T-helper 22 cell (primary cell): ENCODE results near the gene PURA.

Experiments
- DNase-seq: peaks from one replicate; pipeline ENCODE4 v3.0.0-alpha.2; 2020; ENCODE audit warnings: low read depth

PURA gene

DNA sequence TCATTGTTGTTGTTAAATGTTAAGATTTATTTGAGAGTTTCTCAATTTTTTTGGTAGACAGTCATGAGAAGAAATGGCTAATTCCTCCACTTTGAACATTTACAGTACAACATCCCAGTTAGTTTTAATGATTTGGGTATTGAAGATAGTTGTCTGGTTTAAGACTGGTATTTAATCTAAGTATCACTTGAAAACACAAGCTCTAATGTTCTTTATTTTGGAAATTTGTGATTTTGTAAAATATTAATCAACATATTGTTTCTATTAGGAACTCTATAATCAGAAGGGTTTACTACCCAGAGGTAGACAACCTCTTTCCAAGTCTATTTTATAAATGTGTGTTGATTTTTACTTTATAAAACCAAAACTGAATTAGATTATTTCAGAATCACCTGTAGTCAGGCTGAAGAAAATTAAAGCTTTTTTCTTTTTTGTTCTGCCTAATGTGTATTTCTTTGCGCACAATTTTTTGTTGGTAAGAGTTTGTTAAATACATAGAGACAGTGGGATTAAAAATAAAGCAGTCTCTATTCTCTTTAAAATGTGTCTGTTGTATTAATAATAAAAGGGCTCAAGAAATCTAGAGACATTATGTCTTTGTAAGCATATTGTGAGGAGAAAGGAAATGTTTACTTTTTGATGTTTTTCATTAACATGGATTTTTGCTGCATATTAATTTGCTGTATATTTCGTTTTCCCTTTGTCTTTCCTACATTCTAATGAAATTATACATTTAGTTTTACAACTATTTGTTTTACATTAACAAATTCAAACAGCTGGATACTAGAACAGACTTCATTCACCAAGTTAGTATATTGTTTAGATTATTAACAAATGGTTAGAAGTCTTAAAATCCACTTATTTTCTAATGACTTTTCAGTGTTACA lies 3.9 kb upstream of the PURA start:
- no peak for DNase-seq

GRCh38 chr5:140110646-140110957 lies 3.3 kb upstream of the PURA start:
- no peak for DNase-seq

- no peak for DNase-seq
Observed at GRCh38 chr5:140111011-140111858, 2.7 kb upstream of the PURA start.

- DNase-seq: no peak
Observed at GRCh38 chr5:140111859-140112551, 1.9 kb upstream of the PURA start.

DNA sequence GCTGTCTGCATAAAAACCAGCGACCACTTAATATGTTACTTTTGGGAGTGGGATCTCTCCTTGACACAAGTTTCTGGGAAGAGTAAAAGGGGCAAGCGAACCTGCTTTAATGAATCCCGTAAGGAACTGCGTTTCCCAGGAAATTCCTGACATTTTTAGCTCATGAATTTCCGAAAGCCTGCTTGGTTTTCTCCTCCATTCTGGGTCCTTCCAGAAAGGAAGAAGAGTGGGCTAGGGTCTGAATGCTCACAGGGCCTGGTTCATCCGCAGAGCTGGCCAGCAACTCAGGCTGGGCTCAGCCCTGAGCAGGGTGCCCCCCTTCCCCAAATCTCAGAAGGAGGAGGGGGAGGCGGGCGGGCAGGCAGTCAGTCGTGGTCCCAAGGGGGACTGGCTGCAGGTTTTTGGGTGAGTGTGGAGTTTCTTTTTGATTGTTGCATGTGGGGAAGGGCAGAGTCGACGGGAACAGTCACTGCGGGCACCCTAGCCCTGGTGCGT lies 1.2 kb upstream of the PURA start:
- DNase-seq: no peak

DNA sequence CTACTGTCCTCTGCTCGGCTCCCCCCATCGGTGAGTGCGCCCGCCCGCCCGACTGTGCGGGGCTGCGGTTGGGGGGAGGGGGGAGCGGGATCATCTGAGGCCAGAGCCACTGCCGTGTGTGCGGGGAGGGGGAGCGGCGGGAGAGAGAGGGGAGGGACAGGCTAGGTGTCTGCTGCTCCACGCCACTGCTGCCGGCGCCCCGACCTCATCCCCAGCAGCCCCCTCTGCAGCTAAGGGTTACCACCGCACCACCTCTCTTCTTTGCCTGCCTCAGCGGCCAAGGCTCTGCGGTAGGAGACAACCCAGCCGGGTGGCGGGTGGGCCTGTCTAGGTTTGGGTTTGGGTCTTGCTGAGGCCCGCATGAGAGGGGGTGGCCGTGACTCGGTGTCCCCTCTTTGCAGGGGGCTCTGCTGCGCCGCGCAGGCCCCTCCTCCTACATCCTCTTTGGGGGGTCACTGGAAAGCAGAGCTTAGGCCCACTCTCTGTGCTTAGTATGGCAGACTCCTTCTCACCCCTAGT lies 670 bp upstream of the PURA start:
- DNase-seq: peak; percentile 4

DNA sequence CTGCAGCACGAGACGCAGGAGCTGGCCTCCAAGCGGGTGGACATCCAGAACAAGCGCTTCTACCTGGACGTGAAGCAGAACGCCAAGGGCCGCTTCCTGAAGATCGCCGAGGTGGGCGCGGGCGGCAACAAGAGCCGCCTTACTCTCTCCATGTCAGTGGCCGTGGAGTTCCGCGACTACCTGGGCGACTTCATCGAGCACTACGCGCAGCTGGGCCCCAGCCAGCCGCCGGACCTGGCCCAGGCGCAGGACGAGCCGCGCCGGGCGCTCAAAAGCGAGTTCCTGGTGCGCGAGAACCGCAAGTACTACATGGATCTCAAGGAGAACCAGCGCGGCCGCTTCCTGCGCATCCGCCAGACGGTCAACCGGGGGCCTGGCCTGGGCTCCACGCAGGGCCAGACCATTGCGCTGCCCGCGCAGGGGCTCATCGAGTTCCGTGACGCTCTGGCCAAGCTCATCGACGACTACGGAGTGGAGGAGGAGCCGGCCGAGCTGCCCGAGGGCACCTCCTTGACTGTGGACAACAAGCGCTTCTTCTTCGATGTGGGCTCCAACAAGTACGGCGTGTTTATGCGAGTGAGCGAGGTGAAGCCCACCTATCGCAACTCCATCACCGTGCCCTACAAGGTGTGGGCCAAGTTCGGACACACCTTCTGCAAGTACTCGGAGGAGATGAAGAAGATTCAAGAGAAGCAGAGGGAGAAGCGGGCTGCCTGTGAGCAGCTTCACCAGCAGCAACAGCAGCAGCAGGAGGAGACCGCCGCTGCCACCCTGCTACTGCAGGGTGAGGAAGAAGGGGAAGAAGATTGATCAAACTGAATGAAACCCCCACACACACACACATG lies 654 bp downstream of the PURA start:
- DNase-seq: peak; percentile 21

DNA sequence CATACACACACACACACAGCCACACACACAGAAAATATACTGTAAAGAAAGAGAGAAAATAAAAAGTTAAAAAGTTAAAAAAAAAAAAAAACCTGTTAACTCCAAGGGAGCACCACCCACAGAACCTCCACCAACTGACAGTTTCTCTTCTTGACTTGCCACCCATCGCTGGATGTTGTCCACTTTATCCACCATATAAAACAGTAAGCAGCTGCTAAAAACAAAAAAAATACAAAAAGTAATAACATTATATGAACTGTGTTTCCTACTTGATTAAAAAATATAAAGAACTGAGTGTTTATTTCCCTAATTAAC lies 1.2 kb downstream of the PURA start:
- no peak for DNase-seq

GRCh38 chr5:140116716-140117115 lies 2.8 kb downstream of the PURA start:
- DNase-seq: no peak

- DNase-seq: no peak
Observed at GRCh38 chr5:140117523-140117922, 3.6 kb downstream of the PURA start.

DNA sequence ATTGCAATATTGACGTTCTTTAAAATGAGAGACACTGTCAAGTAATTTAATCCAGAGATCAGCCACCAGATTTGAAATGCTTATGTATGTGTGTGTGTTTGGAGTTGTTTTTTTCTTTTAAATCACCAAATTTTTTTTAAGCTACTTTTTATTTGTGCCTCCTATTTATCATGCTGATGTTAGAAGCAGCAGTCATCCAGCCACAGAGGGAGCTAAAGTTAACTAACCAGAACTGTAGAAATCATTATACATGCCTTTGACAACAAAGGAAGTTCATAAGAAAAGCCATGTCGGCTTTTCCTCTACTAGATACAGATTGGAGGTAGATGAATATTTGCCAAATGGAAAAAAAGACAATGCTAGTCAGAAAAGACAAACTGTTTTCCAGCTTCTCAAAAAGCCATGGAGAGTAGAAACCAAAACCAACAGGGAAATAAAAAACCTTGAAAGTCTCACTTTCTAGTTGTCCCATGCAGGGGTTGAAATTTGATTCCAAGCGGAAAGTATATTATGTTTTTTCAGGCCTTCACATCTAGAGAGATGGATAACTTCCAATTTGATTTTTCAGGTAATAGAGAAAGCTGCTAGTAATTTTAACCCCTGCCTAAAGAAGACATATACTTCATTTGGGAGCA lies 4.5 kb downstream of the PURA start:
- no peak for DNase-seq

- no peak for DNase-seq
Observed at GRCh38 chr5:140125637-140126036, 11.7 kb downstream of the PURA start, which contains the start of gene IGIP. TSS of gene IGIP (plus strand) at chr5:140125937. CDS start at chr5:140128477, 2,540 bp downstream.

DNA sequence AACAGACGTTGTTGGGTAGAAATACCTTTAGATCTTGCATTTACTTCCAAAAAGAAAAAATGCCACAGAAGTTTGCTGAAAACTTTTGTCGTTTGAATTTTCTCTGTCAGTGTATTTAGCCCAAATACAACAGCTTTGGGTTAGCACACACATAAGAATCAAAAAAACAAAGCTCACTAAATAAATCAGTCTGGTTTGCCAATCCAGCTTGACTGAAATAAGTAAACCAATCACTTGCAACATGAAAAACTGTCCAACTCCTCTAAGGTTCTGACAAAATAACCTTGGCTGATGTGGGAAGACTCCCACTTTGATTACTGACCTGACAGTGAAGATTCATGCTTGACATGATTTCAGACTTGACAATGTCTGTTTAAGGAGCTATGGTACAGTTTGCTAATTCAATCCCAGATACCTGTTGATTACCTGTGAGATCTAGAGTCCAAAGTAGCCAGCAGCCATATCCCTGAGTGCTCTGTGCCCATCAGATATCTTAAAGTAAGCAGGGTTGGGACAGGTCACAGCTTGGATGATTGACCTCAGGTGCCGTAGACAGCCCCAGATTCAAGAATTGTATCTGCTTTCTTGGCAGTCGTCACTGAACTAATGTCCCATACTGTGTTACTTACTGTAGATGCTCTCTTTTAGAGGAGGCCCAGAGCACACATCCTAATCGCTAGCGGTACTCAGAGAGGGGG lies 12.6 kb downstream of the PURA start:
- DNase-seq: no peak

DNA sequence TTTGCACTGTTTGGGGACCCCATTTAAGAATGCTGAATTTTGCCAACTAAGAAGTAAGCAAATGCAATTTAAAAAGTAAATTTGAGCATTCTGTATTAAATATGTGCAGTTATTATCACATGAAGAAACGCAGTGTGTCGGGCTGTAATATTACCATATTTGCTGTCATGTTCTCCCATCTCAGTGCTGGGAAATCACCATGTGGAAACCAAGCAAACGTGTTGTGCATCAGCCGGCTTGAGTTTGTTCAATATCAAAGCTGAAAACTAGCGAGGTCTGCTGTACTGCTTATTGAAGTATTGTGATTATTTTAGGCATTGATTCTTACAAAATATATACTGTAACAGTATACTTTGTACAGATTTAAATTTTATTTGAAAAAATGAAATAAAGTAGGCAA lies 14.5 kb downstream of the PURA start:
- no peak for DNase-seq

DNA sequence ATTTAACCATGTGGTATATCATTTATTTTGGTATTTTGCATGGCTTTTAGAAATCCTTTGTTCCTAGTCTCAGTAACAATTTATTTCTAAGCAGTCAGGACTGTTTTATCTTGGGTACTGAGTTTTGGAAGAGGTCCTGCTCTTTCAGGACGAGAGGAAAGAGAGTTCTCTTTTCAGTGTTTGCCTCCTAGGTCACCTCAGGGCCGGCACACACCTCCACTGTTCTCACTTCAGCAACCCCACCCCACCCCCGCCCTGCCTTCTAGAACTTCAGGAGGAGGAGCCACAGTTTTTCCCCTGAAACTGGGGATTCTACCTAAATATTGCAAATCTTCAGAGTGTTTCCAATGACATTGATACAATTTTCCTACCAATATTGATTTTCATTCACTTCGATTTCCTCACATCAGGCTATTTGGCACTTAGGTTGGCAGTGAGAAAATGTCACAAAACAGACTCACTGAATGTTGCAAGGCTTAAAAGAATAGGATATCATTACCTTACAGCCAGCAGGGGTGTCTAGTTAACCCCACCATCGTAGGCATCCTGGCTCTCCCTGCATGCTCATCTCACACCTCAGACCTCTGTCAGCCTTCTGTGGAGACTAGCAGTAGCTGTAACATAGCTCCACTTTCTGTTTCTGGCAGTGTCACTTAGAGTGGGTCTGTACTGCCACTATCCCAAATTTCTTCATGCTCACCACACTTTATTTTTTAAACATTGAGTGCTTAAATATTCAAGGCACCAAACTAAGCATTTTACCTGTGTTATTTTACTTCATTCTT lies 17.2 kb downstream of the PURA start:
- DNase-seq: no peak

DNA sequence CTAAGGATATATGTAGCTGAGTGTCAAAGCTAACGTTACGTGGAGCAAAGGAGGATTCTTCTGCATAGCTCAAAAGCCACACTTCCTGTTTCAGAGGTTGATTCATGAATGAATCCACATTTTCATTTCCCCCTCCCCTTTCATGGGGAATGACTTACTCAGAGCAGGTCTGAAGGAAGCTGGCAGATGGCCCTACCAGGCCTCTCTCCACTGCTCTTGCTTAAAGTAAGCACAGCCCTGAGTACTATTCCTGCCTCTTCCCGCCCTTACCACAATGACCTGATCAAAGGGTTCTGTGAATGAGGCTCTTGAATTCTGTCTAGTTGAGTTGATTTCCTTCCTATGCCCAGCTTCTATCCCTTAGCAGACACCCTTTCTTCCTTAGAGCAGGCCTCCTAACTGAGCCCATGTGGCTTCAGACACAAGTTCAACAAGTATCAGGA lies 18.1 kb downstream of the PURA start:
- DNase-seq: no peak

DNA sequence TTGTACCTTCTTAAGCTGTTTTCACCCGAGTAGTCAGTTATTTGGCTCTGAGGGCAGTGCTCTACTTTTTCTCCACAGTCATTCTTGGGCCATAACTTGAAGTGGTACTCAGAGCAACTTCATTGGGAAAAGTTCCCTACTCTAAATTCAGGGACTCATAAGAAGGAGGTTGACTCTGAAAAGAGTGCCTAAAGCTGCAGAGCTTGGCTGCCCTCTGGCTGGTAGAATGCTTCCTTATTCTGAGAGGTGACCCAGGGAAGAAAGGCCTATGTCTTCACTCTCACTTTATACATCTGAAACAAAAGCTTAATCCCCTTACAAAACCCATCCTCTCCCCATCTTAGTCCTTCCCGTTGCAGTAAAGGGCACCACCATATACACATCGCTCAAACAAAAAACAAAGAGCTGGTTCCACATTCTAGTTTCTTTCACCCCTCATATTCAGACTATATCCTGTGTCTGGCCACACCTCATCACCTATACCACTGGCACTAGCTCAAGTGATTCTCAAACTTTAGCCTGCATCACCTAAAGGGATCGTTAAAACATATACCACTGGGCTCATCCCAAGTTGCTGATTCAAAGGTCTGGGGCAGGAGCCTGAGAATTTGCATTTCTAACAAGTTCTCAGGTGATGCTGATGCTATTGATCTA lies 19.7 kb downstream of the PURA start:
- no peak for DNase-seq

GRCh38 chr5:140134277-140134935 lies 20.5 kb downstream of the PURA start:
- no peak for DNase-seq
